NCI-H2029 treated with DMSO at 0.1 percent for 48 hours (cell line): ENCODE measurements around the gene APC.
"Not testable (repeated sequence)": the region's sequence is repeated elsewhere in the genome, so short reads cannot be mapped to it uniquely, and the experiment has no call there.

ENCODE experiments used
- DNase-seq: peaks from one replicate; lab custom pipeline; 2025; lab: John Stamatoyannopoulos, UW

The APC gene

GRCh38 chr5:112857866-112858265, 120.2 kb downstream of the APC start:
- no peak for DNase-seq

- DNase-seq: not testable (repeated sequence)
These were observed 122.9 kb downstream of the APC start for GRCh38 chr5:112860571-112860928.

- peak; percentile 91 for DNase-seq
These were observed 123.4 kb downstream of the APC start, which contains the start of gene SRP19 for GRCh38 chr5:112860929-112861637. SRP19 (plus strand) TSS chr5:112861287; CDS start chr5:112861377, 90 bp downstream.

GRCh38 chr5:112861638-112861985, 123.9 kb downstream of the APC start:
- DNase-seq: no peak

GRCh38 chr5:112862085-112862484, 124.4 kb downstream of the APC start:
- DNase-seq: no peak

- no peak for DNase-seq
These were observed 125.9 kb downstream of the APC start for GRCh38 chr5:112863549-112863948.

GRCh38 chr5:112865128-112865527, 127.4 kb downstream of the APC start:
- no peak for DNase-seq

GRCh38 chr5:112866739-112867138, 129.1 kb downstream of the APC start:
- DNase-seq: no peak

- no peak for DNase-seq
These were observed 129.7 kb downstream of the APC start for GRCh38 chr5:112867411-112867810.

GRCh38 chr5:112869948-112870347, 132.3 kb downstream of the APC start:
- no peak for DNase-seq

- DNase-seq: no peak
These were observed 133.3 kb downstream of the APC start for GRCh38 chr5:112870966-112871365.

GRCh38 chr5:112876362-112876761, 138.7 kb downstream of the APC start:
- DNase-seq: no peak

- no peak for DNase-seq
These were observed 140.4 kb downstream of the APC start for GRCh38 chr5:112878101-112878500.

- no peak for DNase-seq
These were observed 141.1 kb downstream of the APC start for GRCh38 chr5:112878760-112879159.

GRCh38 chr5:112880219-112880964, 142.7 kb downstream of the APC start:
- no peak for DNase-seq

GRCh38 chr5:112883192-112883591, 145.5 kb downstream of the APC start:
- DNase-seq: no peak

GRCh38 chr5:112885001-112885400, 147.3 kb downstream of the APC start:
- no peak for DNase-seq

- DNase-seq: no peak
These were observed 149.3 kb downstream of the APC start for GRCh38 chr5:112886975-112887374.

GRCh38 chr5:112892066-112892465, 154.4 kb downstream of the APC start:
- not testable (repeated sequence) for DNase-seq

GRCh38 chr5:112892776-112893175, 155.1 kb downstream of the APC start:
- DNase-seq: no peak

- no peak for DNase-seq
These were observed 158.0 kb downstream of the APC start for GRCh38 chr5:112895682-112896081.
